SHP77 (cell line): Measurements from ENCODE around the gene APOF.
"Not testable (repeated sequence)": the region's sequence is repeated elsewhere in the genome, so short reads cannot be mapped to it uniquely, and the experiment has no call there.

ENCODE experiments used
- DNase-seq, 2 experiments: peaks; one replicate each; lab custom pipeline; 2025; lab: John Stamatoyannopoulos, UW

The APOF gene

DNA sequence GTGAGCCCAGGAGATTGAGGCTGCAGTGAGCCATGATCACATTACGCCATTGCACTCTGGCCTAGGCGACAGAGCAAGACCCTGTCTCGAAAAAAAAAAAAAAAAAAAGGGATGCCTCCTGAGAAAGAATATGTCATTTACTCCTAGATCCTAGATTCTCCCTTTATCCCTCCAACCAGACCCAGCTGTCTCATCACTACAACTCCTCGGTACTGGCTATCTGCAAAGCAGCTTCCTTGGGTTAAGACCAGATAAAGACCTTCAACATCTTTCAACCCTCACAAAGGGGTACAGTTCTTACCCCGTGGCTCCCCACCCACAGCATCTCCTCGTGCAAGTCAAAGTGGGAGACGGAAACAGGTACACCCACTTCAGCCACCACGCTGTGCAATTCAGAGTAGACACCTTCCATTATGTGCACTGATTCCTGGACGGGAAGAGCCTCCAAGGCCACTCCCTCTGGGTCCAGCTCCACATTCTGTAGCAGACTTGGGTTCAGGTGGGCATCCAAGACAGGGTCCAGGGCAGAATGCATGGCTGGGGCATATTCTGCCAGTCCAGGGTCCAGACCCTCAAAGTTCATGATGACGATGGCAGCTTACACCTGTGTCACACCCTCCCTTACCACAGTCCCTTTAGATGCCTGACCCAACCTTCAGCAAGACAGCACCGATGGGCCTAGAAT is 30.0 kb downstream of the APOF start:
- no peak for DNase-seq

DNA sequence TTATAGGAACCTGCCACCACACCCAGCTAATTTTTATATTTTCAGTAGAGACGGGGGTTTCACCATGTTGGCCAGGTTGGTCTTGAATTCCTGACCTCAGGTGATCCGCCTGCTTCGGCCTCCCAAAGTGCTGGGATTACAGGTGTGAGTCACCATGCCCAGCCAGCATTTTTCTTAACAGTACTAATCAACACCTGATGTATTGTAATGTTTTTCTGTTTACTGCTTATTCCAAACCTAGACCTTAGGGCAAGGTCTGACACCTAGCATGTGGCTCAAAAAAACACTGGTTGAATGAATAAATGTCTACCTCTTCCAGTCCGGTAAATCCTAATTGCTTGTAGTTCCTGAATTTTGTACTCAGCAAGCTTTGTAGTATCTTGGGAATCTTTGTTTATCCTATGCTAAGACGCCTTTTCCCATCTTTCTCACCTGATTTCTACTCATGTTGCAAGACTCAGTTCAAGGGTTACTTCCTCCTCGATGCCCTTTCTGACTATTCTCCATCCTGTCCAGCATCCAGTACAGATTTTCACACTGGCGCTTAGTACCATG is 31.6 kb downstream of the APOF start:
- no peak for DNase-seq

DNA sequence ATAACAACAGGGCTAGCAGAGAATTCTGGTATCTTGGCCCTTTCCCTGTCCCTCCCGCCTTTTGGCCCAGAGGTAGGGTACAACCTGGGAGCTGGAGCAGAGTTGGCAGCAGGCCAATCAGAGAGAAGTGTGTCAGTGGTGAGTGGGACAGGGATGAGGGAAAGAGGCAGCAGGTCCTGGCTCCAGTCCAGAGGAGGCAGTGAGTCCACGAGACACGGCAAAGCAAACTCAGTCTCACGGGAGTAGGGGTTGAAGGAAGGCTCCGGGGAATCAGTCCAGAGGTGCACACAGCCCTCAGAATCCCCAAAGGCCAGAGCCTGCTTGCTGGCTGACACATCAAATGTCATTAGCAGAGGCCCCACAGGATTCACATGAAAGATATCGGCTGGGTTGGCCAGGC is 36.1 kb downstream of the APOF start:
- DNase-seq, result no peak

DNA sequence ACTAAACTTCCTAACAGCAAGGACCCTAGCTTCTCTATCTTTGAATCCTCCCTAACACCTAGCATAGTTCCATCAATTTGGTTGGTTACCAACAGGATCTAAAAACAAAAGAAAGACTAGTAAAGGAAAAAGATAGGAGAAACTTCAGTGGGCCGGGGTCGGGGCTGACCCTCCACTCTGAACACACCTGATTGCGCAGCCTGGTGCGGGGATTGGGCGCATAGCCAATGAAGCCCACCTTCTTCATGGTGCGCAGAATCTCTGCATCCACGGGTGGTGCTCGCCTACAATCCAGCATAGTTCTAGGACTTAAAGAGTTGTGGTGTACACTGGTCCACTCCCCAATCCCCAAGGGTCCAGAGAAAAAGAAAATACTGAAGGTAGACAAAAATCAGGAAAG is 36.5 kb downstream of the APOF start:
- no peak for DNase-seq

DNA sequence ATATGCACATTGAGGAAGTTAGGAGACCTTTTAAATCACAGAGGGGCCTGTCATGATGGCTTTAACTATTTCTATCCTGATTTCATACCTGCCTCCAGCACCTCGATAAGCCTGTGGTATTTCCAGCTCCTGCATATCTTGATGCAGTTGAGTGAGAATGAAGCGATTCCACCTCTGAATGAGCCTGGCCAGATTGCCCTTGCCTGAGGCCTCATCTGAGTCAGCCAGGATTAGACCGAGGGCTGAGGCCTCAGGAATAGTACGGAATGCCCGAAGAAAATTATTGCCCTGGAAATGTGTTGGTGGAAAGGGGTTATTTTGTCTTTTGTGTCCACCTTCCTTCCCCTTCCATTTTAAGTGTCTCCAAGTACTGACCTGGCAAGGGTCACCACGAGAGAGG is 38.5 kb downstream of the APOF start:
- DNase-seq, result no peak

DNA sequence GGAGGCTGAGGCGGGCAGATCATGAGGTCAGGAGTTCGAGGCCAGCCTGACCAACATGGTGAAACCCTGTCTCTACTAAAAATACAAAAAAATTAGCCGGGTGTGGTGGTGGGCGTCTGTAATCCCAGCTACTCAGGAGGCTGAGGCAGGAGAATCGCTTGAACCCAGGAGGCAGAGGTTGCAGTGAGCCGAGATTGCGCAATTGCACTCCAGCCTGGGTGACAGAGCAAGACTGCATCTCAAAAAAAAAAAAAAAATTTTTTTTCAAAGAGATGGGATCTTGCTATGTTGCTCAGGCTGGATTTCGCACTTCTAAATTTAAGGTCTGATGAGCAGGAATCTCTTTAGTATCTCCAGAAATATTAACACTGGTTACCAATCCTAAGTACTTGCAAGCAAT is 41.0 kb downstream of the APOF start:
- DNase-seq, result not testable (repeated sequence)

DNA sequence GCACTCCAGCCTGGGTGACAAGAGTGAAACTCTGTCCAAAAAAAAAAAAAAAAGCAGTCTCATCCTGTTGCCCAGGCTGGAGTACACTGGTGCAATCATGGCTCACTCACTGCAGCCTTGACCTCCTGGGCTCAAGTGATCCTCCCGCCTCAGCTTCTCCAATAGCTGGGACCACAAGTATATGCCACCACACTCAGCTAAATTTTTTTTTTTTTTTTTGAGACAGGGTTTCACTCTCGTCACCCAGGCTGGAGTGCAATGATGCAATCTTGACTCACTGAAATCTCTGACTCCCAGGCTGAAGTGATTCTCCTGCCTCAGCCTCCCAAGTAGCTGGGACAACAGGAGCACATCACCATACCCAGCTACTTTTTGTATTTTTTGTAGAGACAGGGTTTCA is 41.6 kb downstream of the APOF start:
- DNase-seq, result no peak

DNA sequence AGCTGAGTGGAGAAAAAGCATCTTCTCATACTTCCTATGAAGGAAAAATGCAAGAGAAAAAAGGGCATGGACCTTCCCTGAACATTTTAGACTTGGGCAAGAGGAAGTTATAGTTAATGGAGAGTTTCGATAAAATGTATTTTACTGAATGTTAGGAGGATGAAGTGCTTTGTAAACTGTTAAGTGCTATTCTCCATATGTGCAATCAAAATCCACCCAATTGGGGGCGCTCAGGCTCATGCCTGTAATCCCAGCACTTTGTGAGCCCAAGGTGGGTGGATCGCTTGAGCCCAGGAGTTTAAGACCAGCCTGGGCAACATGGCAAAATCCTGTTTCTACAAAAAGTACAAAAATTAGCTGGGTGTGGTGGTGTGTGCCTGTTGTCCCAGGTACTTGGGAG is 45.0 kb downstream of the APOF start:
- no peak for DNase-seq

DNA sequence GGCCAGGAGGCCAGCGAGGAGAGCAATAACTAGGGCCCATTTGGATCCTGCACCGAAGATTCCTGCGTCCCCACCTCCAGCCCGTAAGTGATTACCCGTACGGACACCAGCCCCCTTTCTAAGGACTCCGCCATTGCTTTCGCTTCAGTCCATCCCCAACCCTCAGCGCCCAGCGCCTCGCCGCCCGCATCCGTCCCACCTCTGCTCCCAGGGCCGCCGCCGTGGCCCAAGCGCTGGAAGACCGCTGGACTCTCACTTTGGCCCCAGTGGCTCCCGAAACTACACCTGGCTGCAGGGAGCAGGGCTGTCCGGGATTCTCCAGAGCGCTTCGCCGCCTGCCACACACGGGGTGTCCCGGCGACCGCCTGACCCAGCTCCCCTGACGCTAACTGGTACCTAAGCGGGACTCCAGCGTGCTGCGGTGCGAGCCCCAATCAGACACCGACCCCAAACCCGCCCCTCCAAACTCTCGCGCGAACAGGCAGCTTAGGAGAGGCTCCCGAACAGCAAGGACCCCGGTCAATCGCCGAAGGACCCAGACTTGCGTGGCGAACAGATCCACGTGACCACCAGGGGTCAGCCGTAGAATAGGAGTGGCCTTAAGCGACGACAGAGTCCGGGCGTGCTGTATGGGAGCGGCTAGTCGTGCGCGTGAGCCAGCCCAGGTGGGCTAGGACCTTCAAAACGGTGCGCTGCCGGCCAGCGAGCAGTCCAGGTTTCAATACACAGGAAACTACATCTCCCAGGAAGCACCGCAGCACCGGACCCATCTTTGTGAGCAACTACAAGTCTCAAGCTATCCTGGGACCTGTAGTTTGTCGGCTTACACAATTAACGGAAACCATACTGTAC is 46.8 kb downstream of the APOF start, which contains the start of gene CNPY2:
Gene CNPY2 (minus strand): TSS at position 367 of the 852 bp plus-strand sequence. CDS start 771 bp downstream, outside the sequence.
- peak; percentile 98 for DNase-seq

DNA sequence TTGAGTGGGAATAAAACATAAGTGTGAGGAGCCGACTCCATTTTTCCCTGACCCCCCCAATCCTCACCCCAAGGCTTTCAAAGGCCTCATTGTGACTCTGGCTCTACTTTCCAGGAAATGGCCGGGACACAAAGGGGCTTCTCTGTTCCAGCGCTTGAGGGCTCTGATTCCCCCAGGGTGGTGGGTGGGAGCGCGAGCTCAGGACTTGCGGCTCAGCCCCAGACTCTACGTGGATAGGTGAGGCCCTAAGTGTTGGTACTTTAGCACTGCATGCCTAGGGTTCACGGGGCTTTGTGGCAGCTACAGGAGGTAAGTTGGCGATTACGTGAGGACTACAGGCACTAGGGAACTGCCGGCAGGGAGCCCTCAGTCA is 47.4 kb downstream of the APOF start:
- DNase-seq, result no peak

DNA sequence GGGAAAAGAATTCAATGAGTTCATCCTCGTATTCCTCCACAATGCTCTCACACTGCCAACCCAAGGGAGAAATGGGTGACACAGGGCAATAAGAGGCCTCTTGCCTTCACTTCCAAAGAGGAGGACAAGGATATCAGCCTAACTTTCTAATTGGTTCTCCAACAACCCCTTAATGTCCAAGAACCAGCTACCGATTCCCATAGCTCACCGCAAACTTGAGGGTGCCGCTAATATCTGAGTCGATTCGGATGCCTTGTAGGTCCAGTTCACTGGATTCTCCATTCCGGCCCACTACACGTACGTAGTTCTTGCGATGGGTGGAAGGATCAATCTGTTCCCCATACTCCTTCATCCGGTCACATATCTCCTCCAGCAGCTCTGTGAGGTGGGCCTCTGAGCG is 51.7 kb downstream of the APOF start:
- DNase-seq, result no peak
